Uterus (tissue), 2 donors: ENCODE data around the gene HMGCS2.

ENCODE experiments used
- CTCF ChIP-seq, 4 experiments: fragments of 200-600 bp in 2 of 4; fragments of 450-650 bp in 2 of 4; sonication (generic) in 2 of 4; IDR thresholded peaks; one replicate each; pipeline ENCODE4 v1.5.1; 2016 to 2019; ENCODE audit warnings: antibody characterized with exemption in 4 of 4, mild to moderate bottlenecking in 2 of 4, moderate library complexity in 1 of 4
- POLR2A ChIP-seq, 2 donors: fragments of 450-650 bp; IDR thresholded peaks; one replicate each; pipeline ENCODE4 v1.6.1; 2016; ENCODE audit warnings: antibody characterized with exemption in 2 of 2, mild to moderate bottlenecking in 1 of 2, moderate library complexity in 1 of 2

- TF ChIP-seq CTCF (IDR thresholded peaks at IDR 0.05) = no peak
- TF ChIP-seq POLR2A (IDR thresholded peaks at IDR 0.05) = no peak
These were observed 36.8 kb downstream of the HMGCS2 start for GRCh38 chr1:119731741-119732430.
